Stimulated activated naive B cell treated with anti-CD40 and anti-IgM and Interleukin-4, amounts not matched to agents 10 μg/mL and 1 μg/mL and 100 μg/mL, for 72 hours (primary cell): ENCODE results near the gene EEFSEC.

Source experiments
- ATAC-seq, 2 donors: fragments of 150-1000 bp; cut with Tn5 transposase; replicated peaks; 2 replicates each; pipeline ENCODE4 v1.10.0; 2021; ENCODE audit warnings: moderate library complexity in 1 of 2
- DNase-seq: peaks from one replicate; pipeline ENCODE4 v3.0.0; 2021
- H3K27ac Mint-ChIP-seq: one replicate; pipeline ENCODE4 v1.8.0; 2022; ENCODE audit warnings: mild to moderate bottlenecking, mixed read lengths
- H3K27me3 Mint-ChIP-seq, 2 donors: one replicate each; pipeline ENCODE4 v1.8.0; 2022; ENCODE audit warnings: mixed read lengths in 2 of 2
- H3K36me3 Mint-ChIP-seq, 2 donors: one replicate each; pipeline ENCODE4 v1.8.0; 2022; ENCODE audit warnings: mixed read lengths in 2 of 2, mild to moderate bottlenecking in 1 of 2
- H3K4me1 Mint-ChIP-seq, 2 donors: one replicate each; pipeline ENCODE4 v1.8.0; 2022; ENCODE audit warnings: mixed read lengths in 2 of 2, mild to moderate bottlenecking in 1 of 2
- H3K4me3 Mint-ChIP-seq, 2 donors: one replicate each; pipeline ENCODE4 v1.8.0; 2022; ENCODE audit warnings: mild to moderate bottlenecking in 2 of 2, mixed read lengths in 2 of 2, moderate library complexity in 1 of 2
- H3K9me3 Mint-ChIP-seq, 2 donors: one replicate each; pipeline ENCODE4 v1.8.0; 2022; ENCODE audit warnings: mixed read lengths in 2 of 2, mild to moderate bottlenecking in 1 of 2

The EEFSEC gene

DNA sequence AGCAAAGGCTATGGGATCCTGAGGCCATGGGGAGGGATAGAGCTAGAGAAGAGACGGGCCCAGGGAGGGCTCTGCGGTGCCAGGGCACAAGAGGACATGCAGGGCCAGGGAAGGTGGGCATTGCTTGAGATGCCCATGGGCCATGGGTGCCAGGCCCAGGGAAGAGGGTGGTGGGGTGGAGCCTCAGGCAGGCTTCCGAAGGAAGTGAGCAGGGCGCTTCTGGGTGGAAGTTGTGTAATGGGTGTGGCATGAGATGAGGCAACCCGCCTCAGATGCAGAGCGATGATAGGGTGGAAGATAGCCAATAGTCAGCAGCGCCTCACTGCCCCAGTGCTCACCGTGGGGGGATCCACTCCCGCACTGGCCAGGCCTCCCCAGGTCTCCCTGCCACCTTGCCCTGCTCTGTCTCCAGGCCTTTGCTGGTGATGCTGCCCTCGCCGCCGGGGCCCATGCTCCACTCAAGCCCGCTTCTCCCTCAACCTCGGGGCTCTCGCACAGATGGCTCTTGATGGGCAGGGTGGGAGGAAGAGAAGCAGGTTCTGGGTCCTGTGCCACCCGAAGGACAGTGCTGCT lies 262.0 kb downstream of the EEFSEC start:
- DNase-seq (no peak), ATAC-seq (no peak)
- Mint-ChIP-seq H3K27ac (no peak overlapping the region), H3K4me3 (no peak overlapping the region), H3K9me3 (peaks cover 0 to 3% of the 10 kb centered on the region in 2 donors), H3K36me3 (peaks cover 9 to 14% of the 10 kb centered on the region in 2 donors), H3K27me3 (no peaks in the 10 kb centered on the region), H3K4me1 (no peaks in the 10 kb centered on the region)

DNA sequence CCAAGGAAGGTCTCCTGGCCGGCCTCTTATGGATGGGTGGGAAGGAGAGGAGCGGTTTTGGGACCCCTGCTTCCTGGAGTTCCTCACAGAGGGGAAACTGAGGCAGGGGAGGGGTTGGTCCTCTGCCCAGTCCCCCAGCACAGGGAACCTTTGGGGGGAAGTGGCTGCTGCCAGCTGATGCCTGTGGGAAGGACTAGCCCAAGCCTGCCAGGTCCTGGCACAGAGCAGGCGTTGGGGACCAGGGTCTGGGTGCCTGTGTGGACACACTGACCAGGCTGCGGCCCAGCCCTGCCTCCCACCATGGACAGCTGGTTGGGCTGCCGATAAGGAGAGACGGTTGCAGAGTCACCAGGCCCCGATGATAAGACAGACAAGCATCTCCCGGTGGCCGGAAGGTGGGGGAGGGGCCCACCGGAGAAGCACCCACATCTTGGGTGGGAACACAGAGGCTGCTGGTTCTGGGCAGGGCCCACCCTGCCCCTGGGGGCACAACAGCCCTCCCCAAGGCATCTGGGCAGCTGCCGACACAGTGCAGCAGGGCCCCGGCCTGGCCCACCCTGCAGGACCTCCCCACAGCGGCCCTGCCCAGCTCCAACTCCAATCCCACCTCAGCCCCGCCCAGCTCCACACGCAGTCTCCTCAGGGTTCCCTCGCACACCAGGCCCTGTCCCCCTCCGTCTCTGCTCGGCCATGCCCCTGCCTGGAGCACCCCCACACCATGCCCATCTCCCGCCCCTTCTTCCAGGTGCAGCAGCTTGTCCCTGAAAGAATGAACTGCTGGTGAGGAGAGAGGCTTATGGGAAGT lies 262.7 kb downstream of the EEFSEC start:
- H3K36me3 Mint-ChIP-seq = peaks cover 9 to 14% of the 10 kb centered on the region in 2 donors
- no peaks in the 10 kb centered on the region for H3K4me1 Mint-ChIP-seq
- no peak overlapping the region for H3K27ac Mint-ChIP-seq
- ATAC-seq = no peak
- H3K4me3 Mint-ChIP-seq = no peak overlapping the region
- no peaks in the 10 kb centered on the region for H3K27me3 Mint-ChIP-seq
- no peak for DNase-seq
- peaks cover 0 to 3% of the 10 kb centered on the region in 2 donors for H3K9me3 Mint-ChIP-seq

DNA sequence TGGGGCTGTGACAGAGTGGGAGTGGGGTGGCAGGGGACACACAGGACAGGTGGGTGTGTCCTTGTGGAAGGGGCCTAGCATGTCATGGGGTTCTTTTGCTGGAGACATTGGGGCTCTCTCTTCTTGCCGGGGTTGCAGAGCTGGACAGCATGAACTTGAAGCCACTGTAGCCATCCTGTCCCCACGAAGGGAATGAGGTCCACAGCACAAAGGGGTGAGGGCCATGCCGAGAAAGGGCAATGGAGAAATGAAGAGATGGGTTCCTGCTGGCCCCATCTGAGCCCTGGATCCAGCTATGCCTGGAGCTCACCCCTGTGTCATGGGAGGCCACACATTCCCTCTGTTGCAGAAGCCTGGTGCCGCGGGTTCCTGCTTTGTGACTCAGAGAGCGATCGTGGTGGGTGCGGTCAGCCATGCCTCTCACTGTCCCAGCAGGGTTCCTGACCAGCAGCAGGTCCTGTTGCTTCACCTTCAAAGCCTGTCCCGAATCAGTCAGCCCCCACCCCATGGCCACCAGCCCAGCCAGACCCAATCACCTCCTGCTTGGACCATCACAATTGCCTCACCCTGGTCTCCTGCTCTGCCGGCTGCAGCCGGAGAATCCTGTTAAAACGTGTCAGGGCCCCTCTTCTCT lies 263.4 kb downstream of the EEFSEC start:
- Mint-ChIP-seq H3K27ac (no peak overlapping the region), H3K27me3 (no peaks in the 10 kb centered on the region), H3K9me3 (peaks cover 0 to 3% of the 10 kb centered on the region in 2 donors), H3K36me3 (peaks cover 9 to 14% of the 10 kb centered on the region in 2 donors), H3K4me3 (no peak overlapping the region), H3K4me1 (no peaks in the 10 kb centered on the region)
- ATAC-seq = no peak
- no peak for DNase-seq

DNA sequence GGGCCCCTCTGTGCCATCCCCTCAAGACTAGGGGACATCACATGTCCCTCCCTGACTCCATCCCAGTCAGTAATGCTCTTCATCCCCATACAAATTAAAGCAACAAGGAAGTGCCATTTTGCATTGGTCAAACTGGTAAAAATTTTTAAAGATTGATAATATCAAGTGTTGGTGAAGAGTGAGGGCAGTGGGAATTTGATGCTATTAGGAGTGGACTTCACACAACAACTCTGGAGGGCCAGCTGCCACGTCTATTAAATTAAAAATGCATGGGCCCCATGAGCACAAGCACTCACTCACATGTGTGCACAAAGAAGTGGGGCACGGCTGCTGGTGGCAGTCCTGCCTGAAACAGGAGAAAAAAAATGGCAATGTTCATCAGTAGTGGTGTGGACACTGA lies 265.6 kb downstream of the EEFSEC start:
- no peak for ATAC-seq
- peaks cover 0 to 3% of the 10 kb centered on the region in 2 donors for H3K9me3 Mint-ChIP-seq
- no peaks in the 10 kb centered on the region for H3K4me1 Mint-ChIP-seq
- H3K36me3 Mint-ChIP-seq = peaks cover 9 to 14% of the 10 kb centered on the region in 2 donors
- DNase-seq = no peak
- no peak overlapping the region for H3K4me3 Mint-ChIP-seq
- no peaks in the 10 kb centered on the region for H3K27me3 Mint-ChIP-seq
- H3K27ac Mint-ChIP-seq = no peak overlapping the region

DNA sequence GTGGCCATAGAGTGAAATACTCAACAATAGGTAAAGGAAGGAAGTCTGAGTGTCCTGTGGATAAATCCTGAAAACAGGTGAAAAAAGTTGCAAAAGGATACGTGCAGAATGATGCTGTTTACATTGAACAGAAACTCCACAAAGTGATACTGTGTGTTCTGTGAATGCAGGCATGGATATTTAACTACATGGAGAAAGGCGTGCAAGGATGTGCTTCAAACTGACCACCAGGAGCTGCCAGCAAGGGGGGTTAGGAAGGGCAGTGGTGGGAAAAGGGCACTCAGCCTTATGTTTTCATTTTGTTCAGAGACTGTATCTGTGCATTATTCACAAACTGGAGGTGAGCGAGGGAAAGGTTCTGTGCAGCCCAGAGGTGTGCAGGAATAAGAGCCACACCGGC lies 266.0 kb downstream of the EEFSEC start:
- Mint-ChIP-seq H3K27me3 (no peaks in the 10 kb centered on the region), H3K36me3 (peaks cover 9 to 14% of the 10 kb centered on the region in 2 donors), H3K27ac (no peak overlapping the region), H3K4me3 (no peak overlapping the region), H3K4me1 (no peaks in the 10 kb centered on the region), H3K9me3 (peaks cover 0 to 3% of the 10 kb centered on the region in 2 donors)
- no peak for ATAC-seq
- no peak for DNase-seq

DNA sequence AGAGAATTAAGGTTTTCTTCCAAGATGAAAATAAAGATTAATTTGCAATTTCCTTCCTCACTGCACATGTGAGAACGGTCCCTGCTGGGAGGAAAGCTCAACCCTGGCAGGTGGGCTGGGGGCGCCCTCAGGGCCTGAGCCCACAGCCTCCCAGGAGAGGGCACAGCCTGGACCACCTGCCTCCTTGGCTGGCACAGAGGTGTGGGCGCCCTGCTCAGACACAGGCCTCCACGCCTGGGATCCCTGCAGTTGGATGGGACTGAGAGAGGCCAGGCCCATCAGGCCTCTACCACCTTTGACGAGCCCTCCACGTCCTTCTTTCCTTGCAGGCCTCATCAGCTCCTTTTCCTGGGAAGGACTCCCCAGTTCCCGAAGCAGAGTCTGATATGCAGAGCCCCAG lies 267.0 kb downstream of the EEFSEC start:
- H3K27ac Mint-ChIP-seq = no peak overlapping the region
- no peak for DNase-seq
- no peaks in the 10 kb centered on the region for H3K27me3 Mint-ChIP-seq
- peaks cover 6 to 10% of the 10 kb centered on the region in 2 donors for H3K36me3 Mint-ChIP-seq
- H3K4me3 Mint-ChIP-seq = no peak overlapping the region
- H3K4me1 Mint-ChIP-seq = no peaks in the 10 kb centered on the region
- no peak for ATAC-seq
- peaks cover 0 to 3% of the 10 kb centered on the region in 2 donors for H3K9me3 Mint-ChIP-seq

DNA sequence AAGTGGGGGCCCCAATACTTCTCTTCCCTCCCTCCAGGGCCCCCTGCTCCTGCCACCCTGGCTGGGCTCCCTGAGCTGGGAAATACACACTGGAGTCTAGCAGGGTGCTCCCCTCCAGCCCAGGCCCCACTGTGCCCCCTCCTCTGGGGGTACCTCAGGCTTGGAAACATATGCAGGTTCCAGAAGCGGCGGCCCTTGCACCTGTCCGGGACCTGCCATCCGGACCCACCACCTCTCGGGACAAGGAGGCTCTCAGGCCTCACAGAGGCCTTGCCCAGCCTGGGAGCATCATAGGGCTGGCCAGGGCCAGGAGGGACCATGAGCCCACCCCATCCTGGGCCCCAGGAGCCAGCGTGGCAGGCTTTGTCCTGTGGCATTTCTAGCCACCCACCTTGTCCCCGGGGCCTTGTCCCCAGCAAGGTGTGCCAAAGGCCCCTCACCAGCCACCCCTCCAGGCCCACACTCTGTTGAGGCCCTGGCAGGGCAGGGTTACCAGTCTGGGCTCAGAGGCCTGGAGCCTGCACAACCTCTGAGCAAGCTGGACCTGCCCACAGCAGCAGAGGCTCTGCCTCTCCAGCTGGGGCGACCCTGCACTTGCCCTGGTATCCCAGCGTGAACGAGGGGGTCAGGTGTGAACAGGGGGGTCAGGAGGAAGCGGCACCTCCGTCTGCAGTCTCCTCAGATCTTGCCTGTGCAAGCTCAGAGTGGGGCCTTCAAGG lies 267.6 kb downstream of the EEFSEC start:
- DNase-seq = no peak
- Mint-ChIP-seq H3K36me3 (peaks cover 6 to 10% of the 10 kb centered on the region in 2 donors), H3K4me1 (no peaks in the 10 kb centered on the region), H3K4me3 (no peak overlapping the region), H3K27me3 (no peaks in the 10 kb centered on the region), H3K9me3 (peaks cover 0 to 3% of the 10 kb centered on the region in 2 donors), H3K27ac (no peak overlapping the region)
- ATAC-seq = no peak

DNA sequence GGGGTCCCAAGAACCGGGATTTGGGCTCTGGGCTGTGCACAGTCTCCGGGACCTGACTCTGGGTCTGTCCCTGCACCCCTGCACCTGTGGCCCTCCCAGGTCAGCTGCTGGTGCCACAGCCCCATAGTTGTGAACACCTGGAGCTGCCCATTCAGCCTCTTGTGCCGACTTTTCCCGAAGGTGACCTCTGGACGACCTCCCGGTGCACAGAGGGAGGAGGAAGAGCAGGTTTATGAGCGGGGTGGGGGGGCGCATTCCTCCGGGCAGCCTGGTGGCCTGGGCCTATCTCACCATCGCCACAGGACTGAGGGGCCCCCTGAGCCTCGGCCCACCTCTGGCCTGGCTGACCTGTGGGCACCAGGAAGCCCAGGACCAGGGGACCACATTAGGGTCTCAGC lies 268.2 kb downstream of the EEFSEC start:
- Mint-ChIP-seq H3K36me3 (peaks cover 6 to 10% of the 10 kb centered on the region in 2 donors), H3K4me1 (no peaks in the 10 kb centered on the region), H3K9me3 (peaks cover 0 to 3% of the 10 kb centered on the region in 2 donors), H3K27ac (no peak overlapping the region), H3K27me3 (no peaks in the 10 kb centered on the region), H3K4me3 (no peak overlapping the region)
- DNase-seq (no peak), ATAC-seq (no peak)

DNA sequence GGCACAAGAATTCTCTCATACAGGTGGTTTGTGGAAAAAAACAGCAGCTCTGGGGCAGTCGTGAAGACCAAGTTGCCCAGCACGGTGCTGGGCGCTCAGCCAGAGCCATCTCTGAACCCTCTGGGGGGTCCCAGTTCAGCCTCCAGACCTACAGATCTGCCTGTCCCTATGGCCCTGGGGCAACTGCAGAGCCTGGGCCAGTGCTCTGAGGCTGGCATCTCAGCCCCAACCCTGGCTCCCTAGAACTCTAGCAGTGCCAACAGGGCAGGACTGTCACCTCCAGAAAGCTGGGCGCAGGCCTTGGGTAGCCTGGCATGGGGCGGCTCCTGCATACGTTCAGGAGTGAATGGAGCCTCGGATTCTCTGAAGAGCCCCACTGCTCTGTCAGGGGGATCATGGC lies 268.7 kb downstream of the EEFSEC start:
- no peak for DNase-seq
- peaks cover 6 to 10% of the 10 kb centered on the region in 2 donors for H3K36me3 Mint-ChIP-seq
- H3K9me3 Mint-ChIP-seq = peaks cover 0 to 3% of the 10 kb centered on the region in 2 donors
- H3K27ac Mint-ChIP-seq = no peak overlapping the region
- H3K4me1 Mint-ChIP-seq = peaks cover 0 to under 1% of the 10 kb centered on the region in 2 donors
- peaks cover under 1 to 1% of the 10 kb centered on the region in 2 donors for H3K27me3 Mint-ChIP-seq
- H3K4me3 Mint-ChIP-seq = no peak overlapping the region
- ATAC-seq = no peak

DNA sequence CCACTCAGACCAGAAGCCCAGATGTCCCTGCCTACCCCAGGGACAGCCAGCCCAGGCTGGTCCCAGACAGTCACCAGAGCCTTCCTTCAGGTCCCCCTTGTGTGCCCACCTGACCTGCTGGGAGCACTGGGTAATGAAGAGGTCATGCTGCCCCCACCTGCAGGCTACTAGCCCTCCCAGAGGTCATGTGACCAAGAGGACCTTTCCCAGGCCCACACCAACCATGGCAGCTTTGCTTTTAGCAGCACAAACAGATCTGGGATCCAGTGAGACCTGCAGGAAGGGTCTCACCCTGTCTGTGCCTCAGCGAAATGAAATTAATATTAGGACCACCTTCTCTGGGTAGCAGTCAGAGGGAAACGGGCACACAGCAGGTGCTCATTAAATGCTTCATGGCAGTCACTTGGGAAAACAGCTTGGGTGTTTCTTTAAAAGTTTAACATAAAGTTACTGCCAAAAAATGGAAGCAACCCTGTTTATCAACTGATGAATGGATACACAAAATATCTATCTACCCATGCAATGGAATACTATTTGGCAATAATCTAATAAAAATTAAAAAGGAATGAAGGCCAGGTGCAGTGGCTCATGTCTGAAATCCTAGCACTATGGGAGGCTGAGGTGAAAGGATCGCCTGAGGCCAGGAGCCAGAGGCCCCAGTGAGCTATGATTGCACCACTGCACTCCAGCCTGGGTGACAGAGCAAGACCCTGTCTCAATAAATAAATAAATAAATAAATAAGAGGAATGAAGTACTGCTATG lies 269.7 kb downstream of the EEFSEC start:
- DNase-seq (no peak), ATAC-seq (no peak)
- H3K9me3 Mint-ChIP-seq = peaks cover 0 to 3% of the 10 kb centered on the region in 2 donors
- H3K27me3 Mint-ChIP-seq = peaks cover 4 to 11% of the 10 kb centered on the region in 2 donors
- peaks cover 0 to 2% of the 10 kb centered on the region in 2 donors for H3K4me1 Mint-ChIP-seq
- H3K36me3 Mint-ChIP-seq = peaks cover 4 to 10% of the 10 kb centered on the region in 2 donors
- H3K4me3 Mint-ChIP-seq = no peak overlapping the region
- H3K27ac Mint-ChIP-seq = no peak overlapping the region

DNA sequence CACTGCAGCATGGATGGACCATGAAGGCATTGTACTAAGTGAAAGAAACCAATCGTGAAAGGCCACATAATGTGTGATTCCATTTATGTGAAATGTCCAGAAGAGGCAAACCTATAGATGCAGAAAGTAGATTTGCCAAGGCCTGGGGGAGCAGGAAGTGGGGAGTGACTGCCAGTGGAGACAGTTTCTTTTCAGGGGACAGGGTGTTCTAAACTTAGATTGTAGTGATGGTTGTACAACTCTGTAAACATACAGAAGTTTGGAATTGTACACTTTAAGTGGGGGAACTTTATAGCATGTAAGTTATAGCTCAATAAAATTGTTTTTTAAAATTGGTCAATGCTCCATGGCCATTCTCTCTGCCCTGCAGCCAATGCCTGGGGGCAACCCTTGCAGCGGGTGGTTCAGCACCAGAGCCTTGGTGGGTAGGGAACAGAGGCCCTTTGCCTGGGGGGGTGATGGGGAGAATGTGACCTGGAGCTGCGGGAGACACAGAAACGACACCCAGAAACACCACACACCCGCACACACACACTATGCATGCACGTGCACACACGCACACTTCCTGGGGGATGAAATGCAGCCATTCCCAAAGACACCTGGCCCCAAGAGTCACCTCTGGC lies 270.4 kb downstream of the EEFSEC start:
- no peak for DNase-seq
- no peak overlapping the region for H3K27ac Mint-ChIP-seq
- peaks cover 11 to 18% of the 10 kb centered on the region in 2 donors for H3K27me3 Mint-ChIP-seq
- peaks cover 0 to 3% of the 10 kb centered on the region in 2 donors for H3K9me3 Mint-ChIP-seq
- H3K4me1 Mint-ChIP-seq = peaks cover 0 to 2% of the 10 kb centered on the region in 2 donors
- H3K4me3 Mint-ChIP-seq = no peak overlapping the region
- peaks cover 0 to 3% of the 10 kb centered on the region in 2 donors for H3K36me3 Mint-ChIP-seq
- ATAC-seq = no peak

DNA sequence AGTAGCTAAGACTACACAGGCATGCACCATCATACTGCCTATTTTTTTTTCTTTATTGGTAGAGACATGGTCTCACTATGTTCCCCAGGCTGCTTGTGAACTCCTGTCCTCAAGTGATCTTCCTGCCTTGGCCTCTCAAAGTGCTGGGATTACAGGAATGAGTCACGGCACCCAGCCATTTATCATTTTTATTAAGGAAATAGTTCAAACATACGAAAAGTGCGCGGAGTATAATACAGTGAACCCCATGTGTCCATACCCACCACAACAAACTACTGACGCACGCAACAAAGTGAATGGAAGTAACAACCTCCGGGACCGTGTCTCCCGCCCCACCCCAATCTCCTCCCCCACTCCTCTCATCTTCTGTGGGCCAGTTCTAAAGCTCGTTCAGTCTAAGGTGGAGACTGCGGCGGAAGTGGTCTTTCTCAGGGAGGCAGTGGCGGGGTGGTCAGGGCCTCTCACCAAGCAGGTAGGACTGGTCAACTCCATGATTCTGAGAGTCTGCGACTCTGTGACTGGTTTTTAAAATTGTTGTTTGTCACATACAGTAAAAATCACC lies 271.3 kb downstream of the EEFSEC start:
- Mint-ChIP-seq H3K4me1 (peaks cover 0 to 2% of the 10 kb centered on the region in 2 donors), H3K27ac (no peak overlapping the region), H3K4me3 (no peak overlapping the region), H3K9me3 (no peaks in the 10 kb centered on the region), H3K27me3 (peaks cover 16 to 28% of the 10 kb centered on the region in 2 donors), H3K36me3 (no peaks in the 10 kb centered on the region)
- no peak for ATAC-seq
- DNase-seq = no peak
